ENCODE measurements around the gene PSD2. TPM values are rescaled to one million over a fixed set of nuclear protein-coding genes. Genes with fewer than 3 reads are reported as not detected.

The PSD2 gene
- total and polyA plus RNA-seq, 2 of the 13 experiments (the other 11 are each of a cell fraction or from before 2014, with no cell fraction given): 0.07 TPM; not detected in 1

- TF ChIP-seq, protein P1, sequence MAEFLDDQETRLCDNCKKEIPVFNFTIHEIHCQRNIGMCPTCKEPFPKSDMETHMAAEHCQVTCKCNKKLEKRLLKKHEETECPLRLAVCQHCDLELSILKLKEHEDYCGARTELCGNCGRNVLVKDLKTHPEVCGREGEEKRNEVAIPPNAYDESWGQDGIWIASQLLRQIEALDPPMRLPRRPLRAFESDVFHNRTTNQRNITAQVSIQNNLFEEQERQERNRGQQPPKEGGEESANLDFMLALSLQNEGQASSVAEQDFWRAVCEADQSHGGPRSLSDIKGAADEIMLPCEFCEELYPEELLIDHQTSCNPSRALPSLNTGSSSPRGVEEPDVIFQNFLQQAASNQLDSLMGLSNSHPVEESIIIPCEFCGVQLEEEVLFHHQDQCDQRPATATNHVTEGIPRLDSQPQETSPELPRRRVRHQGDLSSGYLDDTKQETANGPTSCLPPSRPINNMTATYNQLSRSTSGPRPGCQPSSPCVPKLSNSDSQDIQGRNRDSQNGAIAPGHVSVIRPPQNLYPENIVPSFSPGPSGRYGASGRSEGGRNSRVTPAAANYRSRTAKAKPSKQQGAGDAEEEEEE (CRISPR knock-in tag; IDR thresholded peaks at IDR 0.05; ENCODE audit: borderline replicate concordance): no peak
- TF ChIP-seq, protein P2, sequence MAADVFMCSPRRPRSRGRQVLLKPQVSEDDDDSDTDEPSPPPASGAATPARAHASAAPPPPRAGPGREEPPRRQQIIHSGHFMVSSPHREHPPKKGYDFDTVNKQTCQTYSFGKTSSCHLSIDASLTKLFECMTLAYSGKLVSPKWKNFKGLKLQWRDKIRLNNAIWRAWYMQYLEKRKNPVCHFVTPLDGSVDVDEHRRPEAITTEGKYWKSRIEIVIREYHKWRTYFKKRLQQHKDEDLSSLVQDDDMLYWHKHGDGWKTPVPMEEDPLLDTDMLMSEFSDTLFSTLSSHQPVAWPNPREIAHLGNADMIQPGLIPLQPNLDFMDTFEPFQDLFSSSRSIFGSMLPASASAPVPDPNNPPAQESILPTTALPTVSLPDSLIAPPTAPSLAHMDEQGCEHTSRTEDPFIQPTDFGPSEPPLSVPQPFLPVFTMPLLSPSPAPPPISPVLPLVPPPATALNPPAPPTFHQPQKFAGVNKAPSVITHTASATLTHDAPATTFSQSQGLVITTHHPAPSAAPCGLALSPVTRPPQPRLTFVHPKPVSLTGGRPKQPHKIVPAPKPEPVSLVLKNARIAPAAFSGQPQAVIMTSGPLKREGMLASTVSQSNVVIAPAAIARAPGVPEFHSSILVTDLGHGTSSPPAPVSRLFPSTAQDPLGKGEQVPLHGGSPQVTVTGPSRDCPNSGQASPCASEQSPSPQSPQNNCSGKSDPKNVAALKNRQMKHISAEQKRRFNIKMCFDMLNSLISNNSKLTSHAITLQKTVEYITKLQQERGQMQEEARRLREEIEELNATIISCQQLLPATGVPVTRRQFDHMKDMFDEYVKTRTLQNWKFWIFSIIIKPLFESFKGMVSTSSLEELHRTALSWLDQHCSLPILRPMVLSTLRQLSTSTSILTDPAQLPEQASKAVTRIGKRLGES (CRISPR knock-in tag; IDR thresholded peaks at IDR 0.05; ENCODE audit: borderline replicate concordance): no peak
- TF ChIP-seq XRCC5 (optimal IDR thresholded peaks at IDR 0.05; ENCODE audit: low read length): peak; percentile 76
- TF ChIP-seq ZBTB3 (CRISPR knock-in tag; IDR thresholded peaks at IDR 0.05; ENCODE audit: borderline replicate concordance, low read depth): no peak
- no peak for TF ChIP-seq ZNF549 (CRISPR knock-in tag; IDR thresholded peaks at IDR 0.05)
- TF ChIP-seq NCOA5 (CRISPR knock-in tag; IDR thresholded peaks at IDR 0.05): no peak
- TF ChIP-seq, protein P3, sequence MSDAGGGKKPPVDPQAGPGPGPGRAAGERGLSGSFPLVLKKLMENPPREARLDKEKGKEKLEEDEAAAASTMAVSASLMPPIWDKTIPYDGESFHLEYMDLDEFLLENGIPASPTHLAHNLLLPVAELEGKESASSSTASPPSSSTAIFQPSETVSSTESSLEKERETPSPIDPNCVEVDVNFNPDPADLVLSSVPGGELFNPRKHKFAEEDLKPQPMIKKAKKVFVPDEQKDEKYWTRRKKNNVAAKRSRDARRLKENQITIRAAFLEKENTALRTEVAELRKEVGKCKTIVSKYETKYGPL (CRISPR knock-in tag; IDR thresholded peaks at IDR 0.05): no peak
- no peak for TF ChIP-seq LCORL (IDR thresholded peaks at IDR 0.05)
- TF ChIP-seq LCORL (CRISPR knock-in tag; IDR thresholded peaks at IDR 0.05): no peak
- TF ChIP-seq RFXAP (CRISPR knock-in tag; IDR thresholded peaks at IDR 0.05; ENCODE audit: borderline replicate concordance): no peak
- TF ChIP-seq FOXK1 (CRISPR knock-in tag; IDR thresholded peaks at IDR 0.05; ENCODE audit: borderline replicate concordance, low read depth): no peak
- no peak for TF ChIP-seq ZHX1 (CRISPR knock-in tag; IDR thresholded peaks at IDR 0.05; ENCODE audit: low read depth)
- no peak for TF ChIP-seq CBX5 (CRISPR knock-in tag; IDR thresholded peaks at IDR 0.05; ENCODE audit: borderline replicate concordance)
- no peak for TF ChIP-seq ZMAT5 (CRISPR knock-in tag; IDR thresholded peaks at IDR 0.05; ENCODE audit: borderline replicate concordance, low read depth)
- TF ChIP-seq, protein P4, sequence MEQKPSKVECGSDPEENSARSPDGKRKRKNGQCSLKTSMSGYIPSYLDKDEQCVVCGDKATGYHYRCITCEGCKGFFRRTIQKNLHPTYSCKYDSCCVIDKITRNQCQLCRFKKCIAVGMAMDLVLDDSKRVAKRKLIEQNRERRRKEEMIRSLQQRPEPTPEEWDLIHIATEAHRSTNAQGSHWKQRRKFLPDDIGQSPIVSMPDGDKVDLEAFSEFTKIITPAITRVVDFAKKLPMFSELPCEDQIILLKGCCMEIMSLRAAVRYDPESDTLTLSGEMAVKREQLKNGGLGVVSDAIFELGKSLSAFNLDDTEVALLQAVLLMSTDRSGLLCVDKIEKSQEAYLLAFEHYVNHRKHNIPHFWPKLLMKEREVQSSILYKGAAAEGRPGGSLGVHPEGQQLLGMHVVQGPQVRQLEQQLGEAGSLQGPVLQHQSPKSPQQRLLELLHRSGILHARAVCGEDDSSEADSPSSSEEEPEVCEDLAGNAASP (CRISPR knock-in tag; IDR thresholded peaks at IDR 0.05; ENCODE audit: borderline replicate concordance): no peak
- no peak for TF ChIP-seq FLYWCH1 (CRISPR knock-in tag; IDR thresholded peaks at IDR 0.05)
- TF ChIP-seq, protein P5, sequence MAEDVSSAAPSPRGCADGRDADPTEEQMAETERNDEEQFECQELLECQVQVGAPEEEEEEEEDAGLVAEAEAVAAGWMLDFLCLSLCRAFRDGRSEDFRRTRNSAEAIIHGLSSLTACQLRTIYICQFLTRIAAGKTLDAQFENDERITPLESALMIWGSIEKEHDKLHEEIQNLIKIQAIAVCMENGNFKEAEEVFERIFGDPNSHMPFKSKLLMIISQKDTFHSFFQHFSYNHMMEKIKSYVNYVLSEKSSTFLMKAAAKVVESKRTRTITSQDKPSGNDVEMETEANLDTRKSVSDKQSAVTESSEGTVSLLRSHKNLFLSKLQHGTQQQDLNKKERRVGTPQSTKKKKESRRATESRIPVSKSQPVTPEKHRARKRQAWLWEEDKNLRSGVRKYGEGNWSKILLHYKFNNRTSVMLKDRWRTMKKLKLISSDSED (CRISPR knock-in tag; IDR thresholded peaks at IDR 0.05): no peak
Measured at GRCh38 chr5:139787568-139788293, 7.9 kb upstream of the PSD2 start (continued).

Data from HepG2 (cell line).